BE2C (cell line): Measurements from ENCODE around the gene MEGF11.
"Not testable (repeated sequence)": the region's sequence is repeated elsewhere in the genome, so short reads cannot be mapped to it uniquely, and the experiment has no call there.

ENCODE experiments used
- DNase-seq: peaks from one replicate; pipeline ENCODE4 v3.0.0-alpha.2; 2020
- H3K27me3 ChIP-seq: fragments of 250-450 bp; sonication (Bioruptor Pico); 2 replicates; pipeline ENCODE4 v1.5.1; 2020; ENCODE audit warnings: mild to moderate bottlenecking
- H3K36me3 ChIP-seq: fragments of 250-450 bp; sonication (Bioruptor Pico); 2 replicates; pipeline ENCODE4 v1.5.1; 2020; ENCODE audit warnings: mild to moderate bottlenecking
- H3K4me1 ChIP-seq: fragments of 250-450 bp; sonication (Bioruptor Pico); 2 replicates; pipeline ENCODE4 v1.5.1; 2020
- H3K4me3 ChIP-seq: 2 replicates; pipeline ENCODE4 v1.5.1; 2011; ENCODE audit warnings: low read depth, low read length
- H3K9me3 ChIP-seq: fragments of 250-450 bp; sonication (Bioruptor Pico); 2 replicates; pipeline ENCODE4 v1.5.1; 2020
- TF ChIP-seq, protein P1 (sequence below): IDR thresholded peaks from 2 replicates; pipeline ENCODE4 v1.5.1; 2012; ENCODE audit warnings: mild to moderate bottlenecking, low read depth, low read length

MEGF11 gene

DNA sequence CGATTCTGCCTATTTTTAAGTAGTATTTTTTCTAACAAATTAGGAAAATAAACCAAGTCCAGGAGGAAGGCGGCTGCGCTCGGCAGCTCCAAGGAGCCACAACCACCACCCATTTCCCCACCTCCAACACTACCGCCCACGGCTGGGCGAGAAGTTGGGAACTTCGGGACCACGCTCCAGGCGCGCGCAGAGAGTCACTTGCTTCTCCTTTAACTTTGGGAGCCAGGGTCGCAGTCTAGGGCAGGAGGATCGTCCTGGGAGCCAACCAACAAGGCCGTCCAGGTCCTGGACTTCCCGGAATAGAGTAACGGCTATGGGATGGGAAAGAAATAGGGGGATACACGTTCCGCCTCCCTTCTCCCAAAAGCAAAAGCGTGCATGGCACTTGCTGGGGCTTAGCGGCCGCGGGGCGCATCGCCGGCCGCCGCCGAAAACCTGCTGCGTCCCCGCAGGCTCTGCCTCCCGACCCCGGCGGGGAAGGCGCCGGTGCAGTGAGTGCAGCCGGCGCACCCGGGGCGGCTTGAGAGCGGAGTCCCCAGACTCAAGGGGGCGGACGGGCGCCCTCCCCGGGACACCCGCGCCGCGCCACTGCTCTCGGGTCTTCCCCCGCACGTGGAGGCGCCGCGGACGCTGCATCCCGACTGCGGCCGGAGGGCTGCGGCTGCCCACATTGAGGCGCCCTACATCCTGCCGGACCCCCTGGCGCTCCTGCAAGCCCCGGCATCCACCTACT, 699 bp downstream of the MEGF11 start:
- DNase-seq: peak; percentile 53
- H3K36me3 ChIP-seq: no peaks in the 10 kb centered on the region
- H3K9me3 ChIP-seq: no peaks in the 10 kb centered on the region
- peaks cover 22% of the 10 kb centered on the region; the same call in 1 of the 2 replicates for H3K27me3 ChIP-seq
- TF ChIP-seq, protein P1, sequence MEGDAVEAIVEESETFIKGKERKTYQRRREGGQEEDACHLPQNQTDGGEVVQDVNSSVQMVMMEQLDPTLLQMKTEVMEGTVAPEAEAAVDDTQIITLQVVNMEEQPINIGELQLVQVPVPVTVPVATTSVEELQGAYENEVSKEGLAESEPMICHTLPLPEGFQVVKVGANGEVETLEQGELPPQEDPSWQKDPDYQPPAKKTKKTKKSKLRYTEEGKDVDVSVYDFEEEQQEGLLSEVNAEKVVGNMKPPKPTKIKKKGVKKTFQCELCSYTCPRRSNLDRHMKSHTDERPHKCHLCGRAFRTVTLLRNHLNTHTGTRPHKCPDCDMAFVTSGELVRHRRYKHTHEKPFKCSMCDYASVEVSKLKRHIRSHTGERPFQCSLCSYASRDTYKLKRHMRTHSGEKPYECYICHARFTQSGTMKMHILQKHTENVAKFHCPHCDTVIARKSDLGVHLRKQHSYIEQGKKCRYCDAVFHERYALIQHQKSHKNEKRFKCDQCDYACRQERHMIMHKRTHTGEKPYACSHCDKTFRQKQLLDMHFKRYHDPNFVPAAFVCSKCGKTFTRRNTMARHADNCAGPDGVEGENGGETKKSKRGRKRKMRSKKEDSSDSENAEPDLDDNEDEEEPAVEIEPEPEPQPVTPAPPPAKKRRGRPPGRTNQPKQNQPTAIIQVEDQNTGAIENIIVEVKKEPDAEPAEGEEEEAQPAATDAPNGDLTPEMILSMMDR: no peak
- H3K4me1 ChIP-seq: no peaks in the 10 kb centered on the region
- peak overlapping the region; percentile 73 for H3K4me3 ChIP-seq

DNA sequence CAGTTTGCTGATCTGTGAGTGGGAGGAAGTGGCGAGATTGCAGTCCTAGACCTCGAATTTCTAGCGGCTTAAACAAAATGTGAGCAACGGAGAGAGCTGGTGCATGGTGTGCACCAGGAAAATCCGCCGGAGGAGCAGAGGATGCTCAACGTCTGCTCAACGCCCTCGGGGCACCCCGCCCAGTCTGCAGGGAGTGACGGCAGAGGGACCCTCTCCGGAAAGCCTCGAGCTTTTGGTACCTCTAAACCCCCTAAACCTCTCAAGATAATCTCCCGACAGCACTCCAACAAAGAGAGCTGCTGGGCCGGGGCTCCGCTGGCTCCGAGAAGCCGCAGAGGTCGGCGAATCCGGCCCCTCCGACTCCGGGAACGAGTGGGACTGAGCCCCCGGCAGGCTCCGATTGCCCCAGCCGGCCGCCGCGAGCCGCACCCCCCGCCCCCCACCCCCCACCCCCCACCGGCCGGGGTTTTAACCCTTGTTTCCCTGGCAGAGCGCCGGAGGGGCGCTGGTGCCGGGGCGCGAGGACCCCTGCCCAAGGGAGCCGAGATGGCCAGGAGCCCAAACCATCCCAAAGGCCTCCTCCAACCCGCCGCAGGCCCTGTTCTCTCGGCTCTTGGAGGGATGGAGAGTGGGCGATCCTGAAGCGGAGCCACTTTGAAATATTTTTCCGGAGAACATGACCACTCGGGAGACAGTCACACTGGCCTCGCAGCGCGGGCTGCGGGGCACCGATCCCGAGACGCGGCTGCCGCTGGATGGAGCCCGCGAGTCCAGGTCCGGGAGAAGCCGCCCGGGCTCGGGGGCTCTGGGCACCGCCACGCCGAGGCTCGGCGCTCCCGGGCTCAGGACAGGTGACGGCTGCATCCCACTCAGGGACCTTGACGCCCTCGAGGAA, 1.5 kb downstream of the MEGF11 start:
- peaks cover 22% of the 10 kb centered on the region; the same call in 1 of the 2 replicates for H3K27me3 ChIP-seq

DNA sequence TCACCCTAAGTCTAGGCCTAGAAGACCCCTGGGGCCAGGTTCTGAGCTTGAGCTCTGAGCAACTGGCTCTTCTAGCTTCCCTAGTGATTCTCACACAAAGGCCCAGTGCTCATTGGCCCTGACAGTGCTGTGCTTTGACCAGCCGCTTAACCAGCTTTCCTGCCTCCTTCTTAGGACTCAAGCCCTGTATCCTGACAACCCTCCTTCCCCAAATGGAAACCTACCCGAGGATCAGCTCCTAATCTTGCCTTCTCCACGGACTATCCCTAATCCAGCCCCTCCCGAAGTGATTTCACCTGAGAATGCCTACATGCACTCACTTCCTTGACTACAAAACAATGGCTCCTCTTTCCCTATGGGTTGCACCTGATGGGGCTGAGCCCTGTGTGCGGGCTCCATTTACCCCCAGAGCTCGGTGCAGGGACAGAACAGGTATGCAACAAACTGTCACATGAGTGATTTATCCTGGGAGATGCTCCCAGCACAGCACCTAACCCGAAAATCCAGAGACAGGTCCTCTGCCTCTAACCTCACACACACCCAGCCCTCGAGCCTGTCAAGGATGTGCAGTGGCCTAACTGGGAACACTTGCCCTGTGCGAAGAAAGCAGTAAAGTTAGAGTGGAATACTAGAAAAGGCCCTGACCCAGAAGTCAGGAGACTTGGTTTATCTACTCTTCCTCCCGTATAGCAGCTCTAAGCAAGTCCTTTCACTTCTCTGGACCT, 2.3 kb downstream of the MEGF11 start:
- peaks cover 22% of the 10 kb centered on the region; the same call in 1 of the 2 replicates for H3K27me3 ChIP-seq
- no peaks in the 10 kb centered on the region for H3K4me1 ChIP-seq
- no peaks in the 10 kb centered on the region for H3K36me3 ChIP-seq
- no peaks in the 10 kb centered on the region for H3K9me3 ChIP-seq
- TF ChIP-seq, protein P1: no peak
- peak overlapping the region; percentile 73 for H3K4me3 ChIP-seq
- no peak for DNase-seq

More for the DNA sequence above, 1.5 kb downstream of the MEGF11 start:
- H3K36me3 ChIP-seq: no peaks in the 10 kb centered on the region
- H3K4me1 ChIP-seq: no peaks in the 10 kb centered on the region
- peak overlapping the region; percentile 73 for H3K4me3 ChIP-seq
- peak; percentile 85 for DNase-seq
- TF ChIP-seq, protein P1: peak; percentile 83
- H3K9me3 ChIP-seq: no peaks in the 10 kb centered on the region

DNA sequence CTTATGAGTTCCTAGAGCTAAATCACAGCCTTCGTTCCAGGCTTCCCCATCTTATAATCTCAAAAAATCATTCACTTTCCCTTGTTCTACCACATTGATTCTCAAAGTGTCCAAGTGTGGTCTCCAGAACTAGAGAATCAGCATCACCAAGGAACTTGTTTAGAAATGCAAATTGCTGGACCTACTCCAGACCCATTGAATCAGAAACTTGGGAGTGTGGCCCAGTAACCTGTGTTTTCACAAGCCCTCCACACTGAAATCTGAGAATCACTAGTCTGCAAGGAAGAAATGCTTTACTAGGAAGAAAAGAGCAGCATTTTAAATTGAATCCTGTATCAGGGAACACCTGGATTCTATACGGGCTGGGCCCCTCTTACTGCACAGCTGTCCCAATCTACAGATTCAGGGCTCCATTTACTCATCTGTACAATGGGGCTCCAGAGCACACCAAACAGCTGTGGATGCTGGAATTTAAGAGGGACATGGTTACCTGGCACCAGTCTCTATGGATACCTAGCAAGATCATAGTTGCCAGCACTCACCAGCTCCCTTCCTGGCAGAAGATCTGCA, 3.9 kb downstream of the MEGF11 start:
- H3K27me3 ChIP-seq: peaks cover 22% of the 10 kb centered on the region; the same call in 1 of the 2 replicates
- no peaks in the 10 kb centered on the region for H3K4me1 ChIP-seq
- TF ChIP-seq, protein P1: no peak
- no peaks in the 10 kb centered on the region for H3K36me3 ChIP-seq
- H3K9me3 ChIP-seq: no peaks in the 10 kb centered on the region
- H3K4me3 ChIP-seq: no peak overlapping the region
- DNase-seq: no peak

DNA sequence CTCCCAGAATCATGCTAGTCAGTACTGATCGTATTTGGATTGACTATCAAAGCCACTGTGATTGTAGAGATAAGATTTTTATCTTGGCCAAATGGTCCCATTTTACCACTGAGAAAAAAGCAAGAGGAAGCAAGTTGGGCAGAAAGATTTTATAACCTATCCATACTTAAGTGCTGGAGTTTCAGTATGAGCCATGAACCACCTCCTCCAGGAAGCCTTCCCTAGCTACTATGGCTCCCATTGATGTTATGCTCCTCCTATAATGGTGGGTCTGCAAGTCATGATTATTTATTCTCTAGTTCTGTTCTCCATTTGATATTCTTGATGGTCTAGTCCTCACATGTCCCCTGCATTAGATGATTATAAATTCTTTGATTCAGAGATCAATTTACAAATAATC, 6.6 kb downstream of the MEGF11 start:
- H3K4me1 ChIP-seq: no peaks in the 10 kb centered on the region
- H3K9me3 ChIP-seq: no peaks in the 10 kb centered on the region
- no peak for DNase-seq
- no peak overlapping the region for H3K4me3 ChIP-seq
- peaks cover 8% of the 10 kb centered on the region; the same call in 1 of the 2 replicates for H3K27me3 ChIP-seq
- TF ChIP-seq, protein P1: no peak
- H3K36me3 ChIP-seq: no peaks in the 10 kb centered on the region

DNA sequence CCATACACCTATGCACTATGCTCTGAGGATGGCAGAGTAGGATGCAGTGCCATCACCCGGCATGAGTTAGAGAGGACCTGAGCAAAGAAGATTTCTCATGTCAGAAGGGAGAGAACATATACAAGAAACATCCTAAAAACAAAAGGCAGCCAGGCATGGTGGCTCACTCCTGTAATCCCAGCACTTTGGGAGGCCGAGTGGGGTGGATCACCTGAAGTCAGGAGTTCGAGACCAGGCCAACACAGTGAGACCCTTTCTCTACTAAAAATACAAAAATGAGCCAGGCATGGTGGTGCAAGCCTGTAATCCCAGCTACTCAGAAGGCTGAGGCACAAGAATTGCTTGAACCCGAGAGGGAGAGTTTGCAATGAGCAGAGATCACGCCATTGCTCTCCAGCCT, 7.7 kb downstream of the MEGF11 start:
- H3K27me3 ChIP-seq, DNase-seq: not testable (repeated sequence)

More for the DNA sequence above, 7.7 kb downstream of the MEGF11 start:
- H3K4me1 ChIP-seq, H3K9me3 ChIP-seq, H3K36me3 ChIP-seq, H3K4me3 ChIP-seq: not testable (repeated sequence)
